Right lobe of liver (tissue), 6 donors: ENCODE data around the gene IZUMO1. TPM values are rescaled to one million over a fixed set of nuclear protein-coding genes. Genes with fewer than 3 reads are reported as not detected.

Experiments used
- ATAC-seq, 4 donors: fragments of 200-7000 bp; cut with Tn5 transposase; one replicate each; pipeline ENCODE4 v1.9.1; 2020; ENCODE audit warnings: mild to moderate bottlenecking in 4 of 4, moderate library complexity in 4 of 4
- DNase-seq, 3 donors: peaks; one replicate each; pipeline ENCODE4 v3.0.0-alpha.2; 2020
- H3K27ac ChIP-seq, 3 donors: fragments of 200-600 bp; one replicate each; pipeline ENCODE4 v1.8.0; 2022
- H3K27me3 ChIP-seq, 2 donors: fragments of 200-600 bp; one replicate each; pipeline ENCODE4 v1.8.0; 2022
- H3K36me3 ChIP-seq, 4 donors: fragments of 200-600 bp; sonication (generic) in 1 of 4; one replicate each; pipeline versions ENCODE4 v1.5.1 to v1.8.0; 2017 to 2022; ENCODE audit warnings: control low read depth in 1 of 4
- H3K4me1 ChIP-seq, 4 donors: fragments of 200-600 bp; sonication (generic) in 1 of 4; one replicate each; pipeline versions ENCODE4 v1.5.1 to v1.8.0; 2017 to 2022; ENCODE audit warnings: control low read depth in 1 of 4
- H3K4me3 ChIP-seq, 3 donors: fragments of 200-600 bp; one replicate each; pipeline ENCODE4 v1.8.0; 2022
- H3K9me3 ChIP-seq, 4 donors: fragments of 200-600 bp; sonication (generic) in 1 of 4; one replicate each; pipeline versions ENCODE4 v1.5.1 to v1.8.0; 2017 to 2022; ENCODE audit warnings: control low read depth in 1 of 4
- CTCF ChIP-seq, 4 donors: fragments of 200-600 bp in 3 of 4; fragments of 450-650 bp in 1 of 4; IDR thresholded peaks; one replicate each; pipeline versions ENCODE4 v1.5.1 to v1.8.0; 2016 to 2022; ENCODE audit warnings: antibody characterized with exemption in 4 of 4, mild to moderate bottlenecking in 2 of 4
- POLR2A ChIP-seq: fragments of 450-650 bp; IDR thresholded peaks from one replicate; pipeline ENCODE4 v1.6.1; 2017; ENCODE audit warnings: antibody characterized with exemption, mild to moderate bottlenecking
- WGBS: methylation state at CpG from one replicate; pipeline ENCODE4 v1.1.6; 2018; ENCODE audit warnings: low coverage, low lambda C conversion rate; ENCODE audit not compliant: insufficient coverage; ENCODE audit errors: missing lambda C conversion rate; 5-methylcytosine and 5-hydroxymethylcytosine counted together
- intact Hi-C, 2 donors: fragments of 100-400 bp; cut with DNase I; formaldehyde crosslinking; loops; one replicate each; pipeline versions ENCODE4 v1.11.2 to v1.14.1; 2022
- total RNA-seq, 6 experiments: library from RNA; depleted of rRNA in 2 of 6; stranded (reverse); fragments of >200 nt in 2 of 6; fragmentation: NEBNext Ultra II Directional in 3 of 6; extraction: Animal tissue kit (Norgen Biotek cat#: 25700) in 3 of 6; gene quantifications; one replicate each; pipeline versions ENCODE4 v1.1.0 to v1.2.4, GENCODE V29; 2016 to 2023
- donor health status: DM: no; HTN: yes; CAD: no.
- donor health status: DM: no; HTN: no; CAD: no.
- donor health status: DM: no; HTN: no; CAD: no.
- donor health status: DM: no; HTN: yes; CAD: no.
- donor health status: DM: no; HTN: yes; CAD: no.

The IZUMO1 gene
- total RNA-seq, 6 experiments from 2014 or later = 0.10 to 0.35 (median 0.13) TPM; not detected in 1

- no peaks in the 10 kb centered on the region for H3K9me3 ChIP-seq
- H3K4me1 ChIP-seq = peaks cover 0 to 15% (median 3%) of the 10 kb centered on the region in 4 donors
- DNase-seq = no peak
- no peak overlapping the region for H3K27ac ChIP-seq
- no peak overlapping the region for H3K4me3 ChIP-seq
- intact Hi-C loops = no loop called here
- ATAC-seq = no peak
- 79% methylated on average over 9 of the region's 29 CpGs for WGBS
- H3K36me3 ChIP-seq = no peaks in the 10 kb centered on the region
- TF ChIP-seq CTCF (IDR thresholded peaks at IDR 0.05) = no peak
- no peak for TF ChIP-seq POLR2A
- no peaks in the 10 kb centered on the region for H3K27me3 ChIP-seq
Observed at GRCh38 chr19:48750771-48751504, 4.2 kb upstream of the IZUMO1 start.

GRCh38 chr19:48750351-48750750, 3.6 kb upstream of the IZUMO1 start:
- WGBS = 100% methylated on average over 2 of the region's 31 CpGs
- no peak overlapping the region for H3K4me3 ChIP-seq
- no peak overlapping the region for H3K27ac ChIP-seq
- peaks cover 0 to 10% (median 1%) of the 10 kb centered on the region in 4 donors for H3K4me1 ChIP-seq
- ATAC-seq = no peak
- H3K9me3 ChIP-seq = no peaks in the 10 kb centered on the region
- intact Hi-C loops = no loop called here
- no peak for DNase-seq
- H3K36me3 ChIP-seq = no peaks in the 10 kb centered on the region
- TF ChIP-seq POLR2A (no peak), CTCF (IDR thresholded peaks at IDR 0.05) (no peak)
- no peaks in the 10 kb centered on the region for H3K27me3 ChIP-seq

DNA sequence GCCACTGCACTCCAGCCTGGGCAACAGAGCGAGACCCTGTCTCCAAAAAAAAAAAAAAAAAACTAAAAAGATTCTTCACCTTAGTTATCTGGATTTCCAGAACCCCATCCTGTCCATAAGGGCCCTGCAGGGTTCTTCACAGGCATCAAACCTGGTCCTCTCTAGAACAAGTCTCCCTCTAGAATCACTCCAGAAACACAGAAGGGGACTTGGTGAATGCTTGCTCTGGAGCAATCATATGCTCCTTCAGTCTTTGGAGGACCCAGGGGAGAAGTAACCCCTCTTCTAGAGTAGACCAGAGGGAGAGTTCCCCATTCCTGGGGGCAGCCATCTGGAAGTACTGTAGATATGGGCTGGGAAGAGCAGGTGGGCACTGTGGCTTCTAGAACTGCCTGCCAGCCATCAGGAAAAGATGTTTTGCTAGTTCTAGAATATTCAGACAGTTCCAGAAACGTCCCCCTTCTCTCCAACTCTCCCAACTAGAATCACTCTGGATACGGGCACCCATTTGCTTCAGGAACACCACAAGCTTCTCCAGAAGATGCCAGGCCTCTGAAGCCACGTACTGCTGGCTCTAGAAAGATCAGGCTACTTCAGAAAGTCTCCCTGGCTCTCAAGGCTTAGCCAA, 3.0 kb upstream of the IZUMO1 start:
- H3K4me3 ChIP-seq = no peak overlapping the region
- peaks cover 0 to 10% (median 0%) of the 10 kb centered on the region in 4 donors for H3K4me1 ChIP-seq
- no peak overlapping the region for H3K27ac ChIP-seq
- DNase-seq (no peak), ATAC-seq (no peak)
- H3K9me3 ChIP-seq = no peaks in the 10 kb centered on the region
- H3K36me3 ChIP-seq = no peaks in the 10 kb centered on the region
- TF ChIP-seq POLR2A (no peak), CTCF (IDR thresholded peaks at IDR 0.05) (no peak)
- H3K27me3 ChIP-seq = no peaks in the 10 kb centered on the region
- intact Hi-C loops = no loop called here
- no CpG with 5 or more reads among the region's 4 CpGs for WGBS

- ATAC-seq = no peak
Observed at GRCh38 chr19:48746110-48746509, 599 bp downstream of the IZUMO1 start.

More at GRCh38 chr19:48746110-48746509, 599 bp downstream of the IZUMO1 start:
- intact Hi-C loops = no loop called here
- Histone ChIP-seq H3K27me3 (no peaks in the 10 kb centered on the region), H3K9me3 (no peaks in the 10 kb centered on the region), H3K36me3 (no peaks in the 10 kb centered on the region), H3K4me3 (no peak overlapping the region), H3K4me1 (no peaks in the 10 kb centered on the region), H3K27ac (peak overlapping the region in 1 of 3 donors; percentile 51)
- no peak for DNase-seq
- 79% methylated on average over 5 of the region's 8 CpGs for WGBS
- TF ChIP-seq CTCF (IDR thresholded peaks at IDR 0.05) (no peak), POLR2A (no peak)
